ENCODE data around the gene FAM118A.
"Not testable (repeated sequence)": the region's sequence is repeated elsewhere in the genome, so short reads cannot be mapped to it uniquely, and the experiment has no call there.

The FAM118A gene

GRCh38 chr22:45284705-45285262 is 24.9 kb upstream of the FAM118A start, which contains the start of gene UPK3A:
Gene UPK3A (plus strand): TSS chr22:45284949. CDS start chr22:45285014, 65 bp downstream.
- peak; percentile 74 for DNase-seq

GRCh38 chr22:45285263-45286058 is 24.3 kb upstream of the FAM118A start:
- DNase-seq = no peak

GRCh38 chr22:45286854-45287551 is 22.7 kb upstream of the FAM118A start:
- no peak for DNase-seq

- DNase-seq = no peak
These were observed 19.3 kb upstream of the FAM118A start for GRCh38 chr22:45290410-45290936.

GRCh38 chr22:45291061-45291930 is 18.4 kb upstream of the FAM118A start:
- DNase-seq = no peak

- no peak for DNase-seq
These were observed 17.8 kb upstream of the FAM118A start for GRCh38 chr22:45291931-45292290.

- DNase-seq = no peak
These were observed 16.8 kb upstream of the FAM118A start for GRCh38 chr22:45292731-45293442.

- no peak for DNase-seq
These were observed 15.7 kb upstream of the FAM118A start for GRCh38 chr22:45294030-45294429.

GRCh38 chr22:45295004-45295403 is 14.7 kb upstream of the FAM118A start:
- DNase-seq = not testable (repeated sequence)

- no peak for DNase-seq
These were observed 14.2 kb upstream of the FAM118A start for GRCh38 chr22:45295492-45295891.

GRCh38 chr22:45296628-45297297 is 13.0 kb upstream of the FAM118A start:
- no peak for DNase-seq

- DNase-seq = no peak
These were observed 10.7 kb upstream of the FAM118A start for GRCh38 chr22:45298934-45299505.

GRCh38 chr22:45302751-45303150 is 7.0 kb upstream of the FAM118A start:
- DNase-seq = no peak

- no peak for DNase-seq
These were observed 6.6 kb upstream of the FAM118A start for GRCh38 chr22:45303181-45303580.

- no peak for DNase-seq
These were observed 4.8 kb upstream of the FAM118A start for GRCh38 chr22:45304971-45305370.

- no peak for DNase-seq
These were observed 4.2 kb upstream of the FAM118A start for GRCh38 chr22:45305456-45306075.

- no peak for DNase-seq
These were observed 3.6 kb upstream of the FAM118A start for GRCh38 chr22:45306139-45306538.

- DNase-seq = peak; percentile 42
These were observed 1.3 kb upstream of the FAM118A start for GRCh38 chr22:45308391-45308956.

GRCh38 chr22:45308957-45309421 is 745 bp upstream of the FAM118A start:
- no peak for DNase-seq
